Endometrium (tissue), 2 donors: ENCODE measurements around the gene AQP5.
A peak's percentile ranks its signal among the peaks of the same experiment; 100 is the strongest.
"Not testable (repeated sequence)": the region's sequence is repeated elsewhere in the genome, so short reads cannot be mapped to it uniquely, and the experiment has no call there.

ENCODE experiments used
- FAIRE-seq: peaks from 2 replicates; lab custom pipeline; 2012; peaks lifted over from hg19 to GRCh38; lab: Jason Lieb, UNC
- donor health status: control.
- donor health status: control.

The AQP5 gene

GRCh38 chr12:49980501-49981349 is 19.1 kb downstream of the AQP5 start:
- no peak for FAIRE-seq

DNA sequence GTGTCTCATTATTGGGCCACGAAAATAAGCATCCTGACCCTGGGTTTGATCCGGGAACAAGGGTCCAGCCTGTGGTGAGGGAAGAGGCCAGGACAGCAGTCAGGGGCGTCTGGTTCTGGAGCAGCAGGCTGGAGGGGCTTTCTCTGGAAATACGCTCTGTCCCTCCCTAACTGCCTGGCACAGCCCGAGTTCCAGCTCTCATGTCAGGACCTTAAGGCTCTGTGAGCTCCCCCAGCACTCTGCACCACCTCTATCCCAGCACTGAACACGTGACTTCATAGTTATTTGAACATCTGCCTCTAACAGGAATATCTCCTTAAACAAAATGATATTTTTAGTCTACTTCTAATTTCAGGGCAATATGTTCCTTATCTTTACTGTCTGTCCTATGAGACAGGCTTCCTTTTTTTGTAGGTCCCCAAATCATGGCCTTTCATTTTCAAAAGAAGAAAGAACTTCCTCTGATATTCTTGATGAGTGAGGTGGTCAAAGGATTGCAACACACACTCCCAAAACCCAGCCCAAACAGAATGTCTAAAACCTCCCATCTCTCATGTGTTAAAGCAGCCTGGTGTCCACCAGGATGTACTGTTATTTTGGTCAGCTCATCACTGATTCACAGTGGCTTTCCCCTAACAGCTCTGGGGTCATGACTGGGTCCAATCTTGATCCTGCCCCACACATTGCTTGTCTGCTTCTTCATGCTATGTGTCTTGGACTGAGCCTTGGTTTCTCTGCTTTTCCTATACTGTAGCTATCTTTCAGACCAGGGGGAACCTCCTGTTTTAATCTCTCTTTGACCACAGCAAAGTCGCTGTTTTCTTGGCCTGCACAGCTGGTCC is 20.8 kb downstream of the AQP5 start:
- no peak for FAIRE-seq

DNA sequence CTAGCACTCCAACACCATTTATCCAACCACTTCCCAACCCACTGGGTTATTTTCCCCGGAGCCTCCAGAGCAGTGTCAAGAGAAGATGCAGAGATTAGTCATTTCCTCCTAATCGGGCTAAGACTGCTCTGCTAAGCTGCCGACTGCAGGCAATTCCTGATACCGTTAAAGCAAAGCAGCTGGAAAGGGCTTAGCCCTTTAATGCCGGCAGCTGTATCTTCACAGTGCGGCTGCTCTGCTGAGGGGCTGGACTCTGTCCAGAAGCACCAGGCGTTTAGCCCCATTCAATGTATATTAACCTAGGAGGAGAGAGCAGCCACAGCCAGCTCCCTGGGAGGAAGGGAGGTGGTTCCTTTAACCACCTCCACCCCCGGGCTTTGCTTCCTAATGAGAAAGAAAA is 22.2 kb downstream of the AQP5 start:
- FAIRE-seq = no peak

DNA sequence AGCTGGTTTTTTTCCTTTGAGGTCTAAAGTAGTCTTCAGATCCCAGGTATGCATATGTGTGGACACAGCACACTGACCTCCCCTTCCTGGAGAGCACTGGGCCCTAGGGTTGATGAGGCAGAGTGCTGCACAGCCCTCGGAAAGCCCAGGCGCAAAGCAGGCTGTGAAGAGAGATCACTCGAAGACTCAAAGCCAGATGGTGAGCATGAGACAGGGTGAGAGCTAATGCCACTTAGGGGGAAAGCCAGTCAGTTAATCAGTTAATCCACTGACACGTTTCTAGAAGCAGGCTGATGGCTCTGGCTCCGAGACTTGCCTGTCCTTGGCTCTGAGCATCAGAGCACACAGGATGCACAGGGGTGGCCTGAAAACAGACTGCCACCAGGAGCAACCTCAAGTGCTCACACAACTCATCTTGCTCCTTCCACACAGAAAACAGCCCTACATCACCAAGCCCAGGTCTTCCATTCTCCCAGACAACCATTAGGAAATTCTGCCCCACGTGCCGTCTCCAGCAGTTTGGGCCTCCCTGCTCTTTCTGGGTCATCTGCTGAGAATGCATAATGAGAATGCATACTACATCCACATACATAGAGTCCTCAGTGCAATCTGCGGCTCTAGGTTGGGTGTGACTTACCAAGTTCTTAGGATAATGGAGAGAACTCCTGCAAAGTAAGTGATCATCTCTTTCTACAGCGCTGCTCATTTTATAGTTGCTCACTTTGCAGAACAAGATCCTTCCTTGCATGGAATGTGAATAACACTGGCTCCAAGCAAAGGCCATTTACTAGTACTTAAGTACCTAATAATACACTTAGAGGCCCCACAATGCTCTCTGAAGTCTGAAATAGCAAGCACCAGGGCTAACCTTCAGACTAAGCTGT is 23.0 kb downstream of the AQP5 start:
- FAIRE-seq = no peak

GRCh38 chr12:49985981-49986380 is 24.3 kb downstream of the AQP5 start:
- FAIRE-seq = no peak

- not testable (repeated sequence) for FAIRE-seq
Observed at GRCh38 chr12:49986476-49986875, 24.8 kb downstream of the AQP5 start.

DNA sequence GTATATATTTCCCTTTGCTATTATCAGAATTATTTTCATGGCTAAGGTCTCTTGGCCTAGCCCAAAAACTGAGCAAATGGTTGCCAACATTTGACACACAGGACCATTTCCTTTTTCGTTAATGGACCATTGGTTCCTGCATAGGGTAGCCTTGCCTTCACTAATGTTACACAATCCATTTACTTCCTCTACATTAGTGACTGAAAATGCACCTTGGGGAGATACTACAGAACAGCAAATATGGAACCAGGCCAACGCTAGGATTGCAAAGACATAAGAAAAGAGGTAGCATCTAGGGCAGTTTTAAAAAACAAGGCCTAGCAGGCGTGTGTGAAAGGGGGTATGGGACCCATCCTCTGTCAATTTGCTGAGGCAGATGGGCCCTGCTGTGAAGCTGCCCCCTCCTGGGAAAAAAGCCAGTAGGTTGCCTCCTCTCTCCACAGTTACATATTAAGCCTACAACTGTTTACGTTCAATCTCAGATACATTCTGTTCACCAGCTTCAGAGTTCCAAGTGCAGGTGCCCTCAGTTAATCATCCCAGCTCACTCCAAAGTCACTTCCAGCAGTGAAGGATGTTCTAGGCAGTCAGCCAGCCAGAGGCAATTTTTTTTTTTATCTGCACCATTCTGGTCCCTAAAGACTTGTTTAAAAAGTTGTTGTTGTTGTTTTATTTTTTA is 26.1 kb downstream of the AQP5 start:
- FAIRE-seq = no peak

GRCh38 chr12:49989400-49989799 is 27.7 kb downstream of the AQP5 start:
- FAIRE-seq = not testable (repeated sequence)

DNA sequence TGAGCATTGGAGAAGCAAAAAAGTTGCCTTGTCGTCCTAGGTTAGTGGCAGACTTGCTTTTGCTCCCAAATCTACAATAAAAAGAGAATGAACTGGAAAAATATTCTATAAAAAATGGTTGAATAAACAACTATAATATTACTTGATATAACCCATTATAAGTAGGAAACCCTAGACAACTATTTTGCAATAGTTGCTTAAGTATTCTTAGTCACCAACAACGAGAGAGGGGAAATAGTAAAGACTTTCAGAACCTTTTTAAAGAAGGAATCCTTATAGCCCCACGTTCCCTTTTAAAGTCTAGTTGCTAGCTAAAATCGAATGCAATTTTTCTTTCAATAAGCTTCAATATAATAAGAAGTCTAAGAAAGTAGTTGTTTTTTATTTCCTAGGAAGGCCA is 28.6 kb downstream of the AQP5 start:
- FAIRE-seq = no peak

DNA sequence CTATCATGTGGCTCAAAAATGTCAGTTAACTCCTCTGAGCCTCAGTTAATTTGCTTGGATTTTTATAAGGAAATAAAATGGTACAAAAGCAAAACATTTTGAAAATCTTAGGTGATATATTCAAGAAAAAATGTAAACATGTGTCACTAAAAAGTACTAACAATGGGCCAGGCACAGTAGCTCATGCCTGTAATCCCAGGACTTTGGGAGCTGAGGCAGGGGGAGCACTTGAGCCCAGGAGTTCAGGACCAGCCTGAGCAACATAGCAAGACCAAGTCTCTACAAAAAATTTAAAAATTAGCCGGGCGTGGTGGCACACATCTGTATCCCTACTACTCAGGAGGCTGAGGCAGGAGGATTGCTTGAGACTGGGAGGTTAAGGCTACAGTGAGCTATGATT is 36.8 kb downstream of the AQP5 start:
- FAIRE-seq = no peak

GRCh38 chr12:50003595-50003994 is 41.9 kb downstream of the AQP5 start:
- FAIRE-seq = no peak

GRCh38 chr12:50004696-50005095 is 43.0 kb downstream of the AQP5 start:
- FAIRE-seq = no peak

DNA sequence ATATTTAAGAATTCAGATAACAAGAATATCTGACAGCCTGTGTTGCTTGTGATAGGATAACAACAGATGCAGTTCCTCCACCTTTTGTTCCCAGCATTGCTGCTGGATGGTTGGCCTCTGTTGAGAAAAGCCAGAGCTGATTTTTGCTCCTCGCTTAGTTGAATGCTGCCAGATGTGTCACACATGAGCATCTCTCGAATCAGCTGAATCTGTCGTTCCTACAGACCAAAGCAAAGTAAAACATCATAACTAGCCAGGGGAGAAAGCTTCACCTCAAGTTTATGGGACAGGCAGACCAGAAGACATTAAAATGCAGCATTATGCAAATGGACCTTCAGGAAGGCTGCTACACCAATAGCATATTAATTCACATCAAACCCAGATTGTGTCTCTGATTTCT is 43.5 kb downstream of the AQP5 start:
- peak; percentile 8 for FAIRE-seq

DNA sequence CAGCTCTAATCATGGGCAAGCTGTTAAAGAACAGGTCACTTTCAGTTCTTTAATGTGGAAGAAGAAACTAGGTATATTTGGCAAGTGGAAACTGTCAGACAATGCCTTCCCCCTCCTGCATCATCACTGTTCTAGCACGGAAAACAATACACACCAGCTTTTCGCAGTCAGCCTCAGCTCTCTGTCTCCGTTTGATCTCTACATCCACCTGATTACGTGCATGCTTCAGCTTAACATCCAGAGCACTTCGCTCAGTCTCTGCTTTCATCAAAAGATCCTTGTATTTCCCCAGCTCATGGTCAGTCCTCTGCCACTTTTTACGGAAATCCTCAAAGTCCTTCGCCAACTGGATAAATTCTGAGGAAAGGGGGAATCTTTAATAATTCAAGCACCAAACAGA is 44.6 kb downstream of the AQP5 start:
- no peak for FAIRE-seq

DNA sequence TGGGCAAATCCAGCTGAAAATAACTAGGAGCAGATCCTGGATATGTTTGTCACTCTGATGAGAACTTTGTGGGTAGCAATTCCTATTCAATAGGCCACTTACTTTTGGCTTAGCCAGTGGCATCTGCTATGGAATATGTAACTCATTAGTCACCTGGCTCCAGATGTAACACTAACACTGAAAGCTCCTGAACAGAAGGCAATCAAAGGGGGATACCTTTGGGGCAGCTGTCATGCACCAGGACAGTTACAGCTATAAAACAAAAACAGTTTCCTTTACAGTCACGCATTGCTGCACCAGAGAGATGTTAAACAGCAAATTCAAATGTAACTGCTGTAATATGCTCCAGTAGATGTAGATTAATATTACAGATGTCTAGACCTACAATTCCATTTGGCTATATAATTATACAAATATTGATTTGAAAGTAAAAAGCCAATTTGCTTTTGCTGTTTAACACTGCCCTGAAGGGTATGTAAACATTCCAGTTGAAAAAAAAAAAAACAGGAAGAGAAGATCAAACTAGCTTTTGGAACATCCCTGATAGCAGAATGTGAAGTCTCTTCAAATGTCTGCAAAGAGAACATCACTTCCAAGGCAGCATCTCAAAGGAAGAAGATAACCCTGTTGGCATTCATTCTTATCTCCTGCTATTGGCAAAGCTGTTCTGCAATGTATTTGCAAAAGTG is 45.2 kb downstream of the AQP5 start:
- no peak for FAIRE-seq

- no peak for FAIRE-seq
Observed at GRCh38 chr12:50013361-50014147, 51.9 kb downstream of the AQP5 start.

- FAIRE-seq = no peak
Observed at GRCh38 chr12:50014342-50014741, 52.7 kb downstream of the AQP5 start.
